HFFc6 (cell line): ENCODE data around the gene NUDT12. TPM values are rescaled to one million over a fixed set of nuclear protein-coding genes. Genes with fewer than 3 reads are reported as not detected.

ENCODE experiments used
- DNase-seq: peaks from one replicate; pipeline ENCODE4 v3.0.0-alpha.2; 2018
- H3K27ac Mint-ChIP-seq: 2 replicates; pipeline ENCODE4 v1.8.0; 2020; ENCODE audit warnings: mild to moderate bottlenecking, mixed read lengths
- H3K27me3 Mint-ChIP-seq: 2 replicates; pipeline ENCODE4 v1.8.0; 2021; ENCODE audit warnings: mild to moderate bottlenecking, moderate library complexity, mixed read lengths; ENCODE audit not compliant: insufficient read depth
- H3K36me3 Mint-ChIP-seq: 2 replicates; pipeline ENCODE4 v1.8.0; 2021; ENCODE audit warnings: low read depth, mixed read lengths
- H3K4me1 Mint-ChIP-seq: 2 replicates; pipeline ENCODE4 v1.8.0; 2020; ENCODE audit warnings: low read depth, mixed read lengths
- H3K4me3 Mint-ChIP-seq: 2 replicates; pipeline ENCODE4 v1.8.0; 2020; ENCODE audit warnings: mild to moderate bottlenecking, moderate library complexity, mixed read lengths
- H3K9me3 Mint-ChIP-seq: 2 replicates; pipeline ENCODE4 v1.8.0; 2020; ENCODE audit warnings: mild to moderate bottlenecking, mixed read lengths
- total RNA-seq, 6 experiments: library from RNA; stranded (reverse); fragmentation: NEBNext Ultra II Directional; extraction: Animal tissue kit (Norgen Biotek cat#: 25700); gene quantifications; 2 replicates in 1 of 6; 3 replicates in 5 of 6; pipeline ENCODE4 v1.2.3, GENCODE V29; 2021
- TF ChIP-seq, protein P1 (sequence below): fragments of 200-600 bp; sonication (generic); IDR thresholded peaks from 2 replicates; pipeline ENCODE4 v1.5.0; 2021; ENCODE audit warnings: antibody characterized with exemption, mild to moderate bottlenecking

The NUDT12 gene
- total RNA-seq, 6 experiments from 2014 or later = 6.1 to 9.9 (median 9.0) TPM

DNA sequence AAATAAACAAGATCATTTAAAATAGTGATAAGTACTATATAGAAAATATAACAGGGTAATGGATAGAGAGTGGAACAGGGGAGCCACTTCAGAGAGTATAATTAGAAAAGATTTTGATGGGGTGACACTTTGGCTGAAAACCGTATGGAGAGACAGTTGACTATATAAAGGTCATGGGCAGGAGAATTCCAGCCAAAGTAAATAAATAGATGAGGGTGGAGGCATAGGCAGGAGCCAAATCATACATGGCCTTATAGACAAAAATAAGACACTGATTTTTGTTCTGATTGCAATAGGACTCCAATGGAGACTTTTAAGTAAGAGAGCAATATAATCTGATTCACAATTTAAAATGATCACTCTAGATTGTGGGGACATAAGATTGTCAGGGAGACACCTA, 37.5 kb upstream of the NUDT12 start:
- Mint-ChIP-seq H3K36me3 (no peaks in the 10 kb centered on the region), H3K27ac (no peak overlapping the region), H3K9me3 (no peaks in the 10 kb centered on the region), H3K4me3 (no peak overlapping the region), H3K4me1 (no peaks in the 10 kb centered on the region), H3K27me3 (peaks cover 5% of the 10 kb centered on the region; the same call in 1 of the 2 replicates)
- TF ChIP-seq, protein P1, sequence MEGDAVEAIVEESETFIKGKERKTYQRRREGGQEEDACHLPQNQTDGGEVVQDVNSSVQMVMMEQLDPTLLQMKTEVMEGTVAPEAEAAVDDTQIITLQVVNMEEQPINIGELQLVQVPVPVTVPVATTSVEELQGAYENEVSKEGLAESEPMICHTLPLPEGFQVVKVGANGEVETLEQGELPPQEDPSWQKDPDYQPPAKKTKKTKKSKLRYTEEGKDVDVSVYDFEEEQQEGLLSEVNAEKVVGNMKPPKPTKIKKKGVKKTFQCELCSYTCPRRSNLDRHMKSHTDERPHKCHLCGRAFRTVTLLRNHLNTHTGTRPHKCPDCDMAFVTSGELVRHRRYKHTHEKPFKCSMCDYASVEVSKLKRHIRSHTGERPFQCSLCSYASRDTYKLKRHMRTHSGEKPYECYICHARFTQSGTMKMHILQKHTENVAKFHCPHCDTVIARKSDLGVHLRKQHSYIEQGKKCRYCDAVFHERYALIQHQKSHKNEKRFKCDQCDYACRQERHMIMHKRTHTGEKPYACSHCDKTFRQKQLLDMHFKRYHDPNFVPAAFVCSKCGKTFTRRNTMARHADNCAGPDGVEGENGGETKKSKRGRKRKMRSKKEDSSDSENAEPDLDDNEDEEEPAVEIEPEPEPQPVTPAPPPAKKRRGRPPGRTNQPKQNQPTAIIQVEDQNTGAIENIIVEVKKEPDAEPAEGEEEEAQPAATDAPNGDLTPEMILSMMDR = no peak
- no peak for DNase-seq

DNA sequence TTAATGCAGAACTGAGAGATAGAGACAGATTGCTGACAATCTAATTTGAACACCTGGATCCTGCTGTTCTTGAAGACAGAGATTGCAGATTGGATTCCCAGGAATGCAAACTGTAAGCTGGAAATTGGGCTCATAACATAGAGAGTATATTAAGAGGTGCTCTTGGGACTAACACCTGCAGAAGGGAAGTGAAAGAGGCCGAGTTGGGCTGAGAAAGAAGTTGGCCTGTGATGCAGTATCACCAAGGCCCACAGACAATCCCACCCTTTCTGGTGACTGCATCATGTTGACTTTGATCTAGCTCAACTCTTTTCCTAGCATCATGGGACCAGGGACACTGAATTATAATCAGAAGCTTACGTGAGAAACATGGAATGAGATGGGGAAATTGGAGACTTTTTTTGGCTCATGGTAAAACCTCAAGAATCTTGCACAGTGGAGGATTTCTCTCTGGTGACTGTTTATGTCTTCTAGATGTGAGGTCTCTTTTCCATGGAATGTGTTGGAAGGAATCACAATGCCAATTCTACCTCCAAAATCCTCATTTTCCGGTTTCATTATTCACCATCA, 36.5 kb upstream of the NUDT12 start:
- no peaks in the 10 kb centered on the region for H3K4me1 Mint-ChIP-seq

DNA sequence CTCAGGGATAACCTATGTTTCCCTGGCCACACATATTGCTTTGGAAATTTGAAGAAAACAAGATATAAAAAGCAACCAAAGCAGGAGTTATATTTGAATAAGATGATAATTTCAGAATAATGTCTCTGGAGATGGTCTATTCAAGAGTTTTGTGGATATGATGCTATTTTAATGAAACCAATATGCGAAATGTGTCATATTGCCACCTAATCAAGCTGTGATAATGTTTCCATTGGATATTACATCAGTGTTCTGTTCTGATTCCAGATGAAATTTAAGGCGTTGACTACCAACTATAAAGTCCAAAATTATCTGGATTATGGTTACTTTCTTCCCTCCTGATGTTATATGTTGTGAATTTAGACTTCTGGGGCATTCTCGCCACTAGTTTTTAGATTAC, 27.6 kb upstream of the NUDT12 start:
- TF ChIP-seq, protein P1 = no peak
- Mint-ChIP-seq H3K9me3 (no peaks in the 10 kb centered on the region), H3K27me3 (no peaks in the 10 kb centered on the region), H3K4me3 (no peak overlapping the region), H3K27ac (no peak overlapping the region), H3K36me3 (no peaks in the 10 kb centered on the region), H3K4me1 (no peaks in the 10 kb centered on the region)
- DNase-seq = no peak

More for the DNA sequence above, 36.5 kb upstream of the NUDT12 start:
- Mint-ChIP-seq H3K36me3 (no peaks in the 10 kb centered on the region), H3K27ac (no peak overlapping the region), H3K4me3 (no peak overlapping the region), H3K27me3 (peaks cover 5% of the 10 kb centered on the region; the same call in 1 of the 2 replicates), H3K9me3 (no peaks in the 10 kb centered on the region)
- no peak for DNase-seq
- TF ChIP-seq, protein P1 = no peak

DNA sequence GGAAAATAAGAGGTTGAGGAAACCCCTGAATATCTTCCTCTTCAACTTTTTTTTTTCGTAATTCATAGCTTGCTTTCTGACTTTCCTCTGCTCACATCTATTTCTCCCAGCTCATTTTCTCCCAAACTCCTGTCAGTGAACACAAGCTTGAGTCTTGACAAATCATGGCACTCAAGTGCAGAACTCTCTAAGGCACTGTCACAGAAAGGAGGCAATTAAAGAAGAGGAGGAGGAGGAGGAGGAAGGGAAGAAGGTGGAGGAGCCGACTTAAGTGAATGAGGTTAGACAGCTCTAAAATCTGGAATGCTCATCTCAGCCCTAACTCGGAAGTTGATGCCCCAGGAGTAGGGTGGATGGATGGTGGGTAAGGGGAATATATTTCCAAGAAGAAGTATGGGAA, 27.2 kb upstream of the NUDT12 start:
- no peak overlapping the region for H3K4me3 Mint-ChIP-seq
- H3K9me3 Mint-ChIP-seq = no peaks in the 10 kb centered on the region
- no peak overlapping the region for H3K27ac Mint-ChIP-seq
- no peak for DNase-seq
- no peaks in the 10 kb centered on the region for H3K36me3 Mint-ChIP-seq
- no peaks in the 10 kb centered on the region for H3K4me1 Mint-ChIP-seq
- TF ChIP-seq, protein P1 = no peak
- H3K27me3 Mint-ChIP-seq = peaks cover 2% of the 10 kb centered on the region; the same call in 1 of the 2 replicates

DNA sequence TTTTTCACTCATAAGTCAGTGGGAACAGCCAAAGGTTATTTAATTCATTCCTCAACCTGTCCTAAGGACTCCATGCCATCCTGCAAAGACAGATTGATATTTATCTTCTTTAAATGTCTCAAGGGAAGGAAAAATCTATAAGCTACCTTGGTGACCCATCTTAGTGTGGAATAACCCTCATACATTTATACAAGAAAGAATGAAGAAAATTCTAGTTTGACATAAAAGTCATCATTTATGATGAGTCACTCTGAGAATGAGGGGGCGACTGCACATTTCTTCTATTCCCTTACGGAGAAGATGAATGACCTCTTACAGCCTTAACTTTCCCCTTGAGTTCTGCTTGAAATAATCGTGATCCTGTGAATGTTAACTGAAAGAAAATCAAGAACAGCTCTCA, 26.8 kb upstream of the NUDT12 start:
- no peaks in the 10 kb centered on the region for H3K36me3 Mint-ChIP-seq
- DNase-seq = no peak
- H3K4me3 Mint-ChIP-seq = no peak overlapping the region
- H3K9me3 Mint-ChIP-seq = no peaks in the 10 kb centered on the region
- peaks cover 2% of the 10 kb centered on the region; the same call in 1 of the 2 replicates for H3K27me3 Mint-ChIP-seq
- TF ChIP-seq, protein P1 = no peak
- no peak overlapping the region for H3K27ac Mint-ChIP-seq
- H3K4me1 Mint-ChIP-seq = no peaks in the 10 kb centered on the region
